H9 (cell line): ENCODE results near the gene POLD1. TPM values are rescaled to one million over a fixed set of nuclear protein-coding genes. Genes with fewer than 3 reads are reported as not detected.

ENCODE experiments used
- DNase-seq: peaks from one replicate; pipeline ENCODE4 v3.0.0-alpha.2; 2017
- H2AFZ ChIP-seq: one replicate; pipeline ENCODE4 v1.6.1; 2013; ENCODE audit warnings: mild to moderate bottlenecking, low read length, control low read depth, moderate library complexity
- H2AK5ac ChIP-seq: 2 replicates; pipeline ENCODE4 v1.6.1; 2013; ENCODE audit warnings: low read length, control low read depth, mixed read lengths; ENCODE audit not compliant: insufficient read length
- H2BK120ac ChIP-seq: one replicate; pipeline ENCODE4 v1.6.1; 2013; ENCODE audit warnings: low read depth, mild to moderate bottlenecking, low read length, control low read depth, inconsistent platforms; ENCODE audit not compliant: poor library complexity, severe bottlenecking
- H2BK12ac ChIP-seq: 2 replicates; pipeline ENCODE4 v1.6.1; 2013; ENCODE audit warnings: low read length, control low read depth, mixed read lengths, low read depth; ENCODE audit not compliant: insufficient read length
- H2BK15ac ChIP-seq: 2 replicates; pipeline ENCODE4 v1.6.1; 2013; ENCODE audit warnings: low read depth, low read length, control low read depth
- H2BK20ac ChIP-seq: one replicate; pipeline ENCODE4 v1.6.1; 2013; ENCODE audit warnings: low read depth, mild to moderate bottlenecking, low read length, control low read depth, inconsistent platforms; ENCODE audit not compliant: poor library complexity, severe bottlenecking
- H2BK5ac ChIP-seq: 2 replicates; pipeline ENCODE4 v1.6.1; 2013; ENCODE audit warnings: low read length, control low read depth, mixed read lengths; ENCODE audit not compliant: insufficient read length
- H3K14ac ChIP-seq: 2 replicates; pipeline ENCODE4 v1.6.1; 2013; ENCODE audit warnings: low read length, control low read depth; ENCODE audit not compliant: insufficient read depth
- H3K18ac ChIP-seq: 2 replicates; pipeline ENCODE4 v1.6.1; 2013; ENCODE audit warnings: low read depth, mild to moderate bottlenecking, mixed read lengths, low read length, control low read depth; ENCODE audit not compliant: insufficient read length
- H3K23ac ChIP-seq: 2 replicates; pipeline ENCODE4 v1.6.1; 2013; ENCODE audit warnings: low read length, control low read depth, mixed read lengths, low read depth; ENCODE audit not compliant: insufficient read length
- H3K23me2 ChIP-seq: 2 replicates; pipeline ENCODE4 v1.6.1; 2013; ENCODE audit warnings: low read depth, mild to moderate bottlenecking, mixed read lengths, low read length, control low read depth; ENCODE audit not compliant: insufficient read length, poor library complexity, severe bottlenecking
- H3K27ac ChIP-seq: 2 replicates; pipeline ENCODE4 v1.5.1; 2013; ENCODE audit warnings: low read length, control low read depth, mixed read lengths, low read depth; ENCODE audit not compliant: insufficient read length
- H3K27me3 ChIP-seq: 2 replicates; pipeline ENCODE4 v1.6.1; 2013; ENCODE audit warnings: low read length, control low read depth, inconsistent platforms; ENCODE audit not compliant: insufficient read depth
- H3K4ac ChIP-seq: 2 replicates; pipeline ENCODE4 v1.6.1; 2013; ENCODE audit warnings: low read depth, mild to moderate bottlenecking, control low read depth, inconsistent platforms, low read length, moderate library complexity
- H3K4me1 ChIP-seq: 2 replicates; pipeline ENCODE4 v1.6.1; 2013; ENCODE audit warnings: low read length, control low read depth, inconsistent platforms; ENCODE audit not compliant: insufficient read depth
- H3K4me2 ChIP-seq: 2 replicates; pipeline ENCODE4 v1.6.1; 2013; ENCODE audit warnings: low read length, control low read depth, mixed read lengths; ENCODE audit not compliant: insufficient read length, insufficient read depth
- H3K56ac ChIP-seq: 2 replicates; pipeline ENCODE4 v1.6.1; 2013; ENCODE audit warnings: low read depth, mild to moderate bottlenecking, mixed read lengths, low read length, control low read depth; ENCODE audit not compliant: insufficient read length
- H3K79me1 ChIP-seq: 2 replicates; pipeline ENCODE4 v1.6.1; 2013; ENCODE audit warnings: low read depth, mild to moderate bottlenecking, moderate library complexity, low read length, control low read depth, inconsistent platforms; ENCODE audit not compliant: insufficient read depth, poor library complexity, severe bottlenecking
- H3K79me2 ChIP-seq: 2 replicates; pipeline ENCODE4 v1.6.1; 2013; ENCODE audit warnings: low read length, control low read depth, inconsistent platforms; ENCODE audit not compliant: insufficient read depth
- H3K9ac ChIP-seq: 2 replicates; pipeline ENCODE4 v1.6.1; 2013; ENCODE audit warnings: low read length, control low read depth, mixed read lengths; ENCODE audit not compliant: insufficient read length; ENCODE audit errors: extremely low read depth
- H3K9me3 ChIP-seq: one replicate; pipeline ENCODE4 v1.6.1; 2013; ENCODE audit warnings: low read depth, low read length, inconsistent platforms; ENCODE audit not compliant: control insufficient read depth
- H3T11ph ChIP-seq: one replicate; pipeline ENCODE4 v1.6.1; 2013; ENCODE audit warnings: mild to moderate bottlenecking, low read length, control low read depth, inconsistent platforms
- H4K20me1 ChIP-seq: one replicate; pipeline ENCODE4 v1.6.1; 2013; ENCODE audit not compliant: control insufficient read depth, insufficient read length, insufficient read depth
- H4K5ac ChIP-seq: 2 replicates; pipeline ENCODE4 v1.6.1; 2013; ENCODE audit warnings: low read depth, mild to moderate bottlenecking, mixed read lengths, low read length, control low read depth; ENCODE audit not compliant: insufficient read length
- H4K8ac ChIP-seq: replicated peaks from 2 replicates; pipeline ENCODE4 v1.6.1; 2013; ENCODE audit warnings: low read length, control low read depth, mixed read lengths, low read depth; ENCODE audit not compliant: insufficient read length
- H4K91ac ChIP-seq: 2 replicates; pipeline ENCODE4 v1.6.1; 2013; ENCODE audit warnings: low read depth, mild to moderate bottlenecking, moderate library complexity, mixed read lengths, low read length, control low read depth; ENCODE audit not compliant: insufficient read length
- H3K27ac Mint-ChIP-seq, 3 experiments: 2 replicates in 2 of 3; 3 replicates in 1 of 3; pipeline ENCODE4 v1.8.0; 2020 to 2021; ENCODE audit warnings: mixed read lengths in 3 of 3, mild to moderate bottlenecking in 1 of 3, moderate library complexity in 1 of 3
- H3K27me3 Mint-ChIP-seq: 2 replicates; pipeline ENCODE4 v1.8.0; 2021; ENCODE audit warnings: low read depth, mild to moderate bottlenecking, moderate library complexity, mixed read lengths
- H3K36me3 Mint-ChIP-seq, 3 experiments: 2 replicates in 2 of 3; 3 replicates in 1 of 3; pipeline ENCODE4 v1.8.0; 2020 to 2021; ENCODE audit warnings: low read depth in 3 of 3, mixed read lengths in 3 of 3; ENCODE audit not compliant: insufficient read depth in 1 of 3
- H3K4me1 Mint-ChIP-seq, 2 experiments: 2 replicates each; pipeline ENCODE4 v1.8.0; 2020; ENCODE audit warnings: mixed read lengths in 2 of 2
- H3K4me3 Mint-ChIP-seq, 2 experiments: 2 replicates in 1 of 2; 3 replicates in 1 of 2; pipeline ENCODE4 v1.8.0; 2020 to 2021; ENCODE audit warnings: mild to moderate bottlenecking in 2 of 2, mixed read lengths in 2 of 2, moderate library complexity in 1 of 2
- H3K9me3 Mint-ChIP-seq, 2 experiments: 2 replicates in 1 of 2; 3 replicates in 1 of 2; pipeline ENCODE4 v1.8.0; 2020; ENCODE audit warnings: mild to moderate bottlenecking in 2 of 2, mixed read lengths in 2 of 2, moderate library complexity in 1 of 2
- CTCF ChIP-seq: fragments of 200-600 bp; sonication (generic); conservative IDR thresholded peaks from 3 replicates; pipeline ENCODE4 v1.8.0; 2021; ENCODE audit warnings: antibody characterized with exemption, mild to moderate bottlenecking
- WGBS: extraction: QIAGEN DNeasy Blood & Tissue Kit; methylation state at CpG from one replicate; pipeline ENCODE4 v1.1.7; 2013; ENCODE audit warnings: missing lambda C conversion rate, low lambda C conversion rate, mixed read lengths; ENCODE audit not compliant: insufficient read length; ENCODE audit errors: extremely low coverage; 5-methylcytosine and 5-hydroxymethylcytosine counted together
- total RNA-seq: library from RNA; stranded (reverse); gene quantifications from 2 replicates; pipeline ENCODE4 v1.2.1, GENCODE V29; 2021

Gene POLD1
- total RNA-seq, 1 experiment from 2014 or later = 165 TPM

- H3K23me2 ChIP-seq = peaks cover 3% of the 10 kb centered on the region
- H3K18ac ChIP-seq = no peak overlapping the region
- H2AK5ac ChIP-seq = no peak overlapping the region
- H4K8ac ChIP-seq = no peak overlapping the region
- H4K5ac ChIP-seq = no peak overlapping the region
- H3K23ac ChIP-seq = no peak overlapping the region
- no peaks in the 10 kb centered on the region for H3K79me1 ChIP-seq
- no peak overlapping the region for H3K56ac ChIP-seq
- H2BK15ac ChIP-seq = no peak overlapping the region
- no peaks in the 10 kb centered on the region for H3K27me3 ChIP-seq
- H3K27ac ChIP-seq = no peak overlapping the region
- H2BK20ac ChIP-seq = no peak overlapping the region
- peaks cover 1% of the 10 kb centered on the region; the same call in 1 of the 2 replicates for H3K27me3 Mint-ChIP-seq
- H3K14ac ChIP-seq = no peak overlapping the region
- H3K27ac Mint-ChIP-seq = no peak overlapping the region
- peaks cover 0 to 2% of the 10 kb centered on the region in 2 experiments; a peak in 2 of 5 replicates for H3K9me3 Mint-ChIP-seq
- no peak overlapping the region for H3T11ph ChIP-seq
- no peak overlapping the region for H3K4ac ChIP-seq
- no peak for DNase-seq
- no peaks in the 10 kb centered on the region for H3K79me2 ChIP-seq
- H3K9me3 ChIP-seq = no peaks in the 10 kb centered on the region
- H3K36me3 Mint-ChIP-seq = peaks cover 30 to 55% (median 45%) of the 10 kb centered on the region in 3 experiments
- H2BK120ac ChIP-seq = no peak overlapping the region
- H3K9ac ChIP-seq = no peak overlapping the region
- no CpG with 5 or more reads among the region's 21 CpGs for WGBS
- no peak overlapping the region for H3K4me2 ChIP-seq
- no peaks in the 10 kb centered on the region for H4K20me1 ChIP-seq
- H3K4me3 Mint-ChIP-seq = no peak overlapping the region
- no peak for TF ChIP-seq CTCF
- H3K4me1 ChIP-seq = no peaks in the 10 kb centered on the region
- H4K91ac ChIP-seq = no peak overlapping the region
- H2BK5ac ChIP-seq = no peak overlapping the region
- H2BK12ac ChIP-seq = no peak overlapping the region
- peaks cover 7 to 13% of the 10 kb centered on the region in 2 experiments for H3K4me1 Mint-ChIP-seq
- H2AFZ ChIP-seq = no peak overlapping the region
Observed at GRCh38 chr19:50413531-50413930, 29.4 kb downstream of the POLD1 start.
